K562 (cell line): Measurements from ENCODE around the gene ISG20L2. TPM values are rescaled to one million over a fixed set of nuclear protein-coding genes. Genes with fewer than 3 reads are reported as not detected.

Source experiments
- ADNP ChIP-seq: fragments of 200-800 bp; sonication (Bioruptor generic); IDR thresholded peaks from 2 replicates; pipeline ENCODE4 v1.6.1; 2016; ENCODE audit warnings: missing genetic modification characterization, missing compliant biosample characterization
- CHD7 ChIP-seq: fragments of 200-600 bp; sonication (generic); IDR thresholded peaks from one replicate; pipeline ENCODE4 v1.6.1; 2012; ENCODE audit warnings: mild to moderate bottlenecking, low read depth, low read length, inconsistent platforms
- DIDO1 ChIP-seq: fragments of 450-650 bp; IDR thresholded peaks from 2 replicates; pipeline ENCODE4 v1.6.1; 2016; ENCODE audit warnings: low read depth, missing biosample characterization, missing genetic modification characterization
- E2F5 ChIP-seq: sonication (generic); formaldehyde crosslinking; IDR thresholded peaks from 2 replicates; pipeline ENCODE4 v1.8.0; 2022; ENCODE audit warnings: mild to moderate bottlenecking, missing genetic modification reagents
- FOXA1 ChIP-seq: fragments of 450-650 bp; IDR thresholded peaks from 2 replicates; pipeline ENCODE4 v1.6.1; 2016; ENCODE audit warnings: mild to moderate bottlenecking, borderline replicate concordance
- IRF9 ChIP-seq: fragments of 450-650 bp; IDR thresholded peaks from 2 replicates; pipeline ENCODE4 v1.6.1; 2016; ENCODE audit warnings: missing biosample characterization, missing genetic modification characterization
- KLF10 ChIP-seq: fragments of 250-450 bp; sonication (Bioruptor Pico); IDR thresholded peaks from 2 replicates; pipeline ENCODE4 v1.6.1; 2021; ENCODE audit warnings: matching md5 sums
- ZNF274 ChIP-seq: IDR thresholded peaks from 2 replicates; pipeline ENCODE4 v1.6.1; 2011; ENCODE audit warnings: low read depth, mild to moderate bottlenecking, low read length, moderate library complexity, borderline replicate concordance
- ZNF449 ChIP-seq: fragments of 250-450 bp; sonication (Bioruptor Pico); IDR thresholded peaks from 2 replicates; pipeline ENCODE4 v1.8.0; 2022; ENCODE audit warnings: moderate library complexity, mild to moderate bottlenecking, inconsistent platforms
- ZNF639 ChIP-seq, 2 experiments: fragments of 200-800 bp in 1 of 2; sonication (Bioruptor generic) in 1 of 2; sonication (generic) in 1 of 2; formaldehyde crosslinking in 1 of 2; IDR thresholded peaks in 1 of 2; conservative IDR thresholded peaks in 1 of 2; 2 replicates each; pipeline versions ENCODE4 v1.5.0 to v1.6.1; 2016 to 2020; ENCODE audit warnings: missing compliant biosample characterization in 1 of 2, missing genetic modification characterization in 1 of 2, missing genetic modification reagents in 1 of 2
- polyA plus RNA-seq, 8 experiments: library from polyadenylated mRNA; depleted of rRNA in 4 of 8; stranded (reverse) in 5 of 8; unstranded in 3 of 8; fragments of >200 nt; fragmentation: Nextera tagmentation in 2 of 8; fragmentation: Illumina TruSeq in 1 of 8; extraction: Ambion mirVana in 2 of 8; extraction: Trizol in 1 of 8; gene quantifications; 2 replicates each; pipeline versions ENCODE4 v1.2.1 to v1.2.3, GENCODE V29; 2011 to 2014; ENCODE audit warnings: inconsistent platforms in 1 of 8, missing spikeins in 1 of 8
- total RNA-seq, 7 experiments: library from RNA; depleted of rRNA in 6 of 7; stranded (reverse); fragments of >200 nt in 6 of 7; fragmentation: Illumina TruSeq in 2 of 7; extraction: Trizol in 2 of 7; gene quantifications; 2 replicates each; pipeline versions ENCODE4 v1.2.1 to v1.2.3, GENCODE V29; 2011 to 2021; ENCODE audit warnings: low replicate concordance in 1 of 7

ISG20L2 gene
- total and polyA plus RNA-seq, 9 of the 15 experiments (the other 6 are each of a cell fraction or from before 2014, with no cell fraction given), result 21.3 to 130 (median 50.3) TPM

GRCh38 chr1:156755527-156755950 lies 27.0 kb upstream of the ISG20L2 start (continued):
- no peak for TF ChIP-seq CHD7
- no peak for TF ChIP-seq E2F5 (CRISPR knock-in tag)
- peak; percentile 61; the same call in 1 of the 2 replicates for TF ChIP-seq ZNF449
- TF ChIP-seq KLF10 (CRISPR knock-in tag), result no peak
- peak; percentile 79 for TF ChIP-seq IRF9 (tag)
- TF ChIP-seq ZNF274, result no peak
- no peak for TF ChIP-seq FOXA1
- TF ChIP-seq DIDO1 (tag), result 0 out of 2 replicates have a peak, but pooled peaks have one; percentile 24
- peak in 1 of 2 experiments; percentile 91; a peak in 2 of 4 replicates for TF ChIP-seq ZNF639 (CRISPR knock-in tag; conservative IDR thresholded peaks at IDR 0.05 in 1 of 2, IDR thresholded peaks at IDR 0.05 in 1 of 2)
- TF ChIP-seq ADNP (tag), result no peak
